Panc1 (cell line): ENCODE data around the gene PNMA6E. TPM values are rescaled to one million over a fixed set of nuclear protein-coding genes. Genes with fewer than 3 reads are reported as not detected.

Experiments used
- ATAC-seq: fragments of 200-7000 bp; cut with Tn5 transposase; 2 replicates; pipeline ENCODE4 v1.9.1; 2020; ENCODE audit warnings: mild to moderate bottlenecking, moderate library complexity
- BruUV-seq: library from RNA; stranded (reverse); fragments of 400-500 nt; replicated peaks from 2 replicates; lab custom pipeline; 2021; lab: Mats Ljungman, UMichigan
- CTCF ChIA-PET: fragments of 300-600 bp; sonication (Branson Sonifier 250); formaldehyde crosslinking; loops from one replicate; lab custom pipeline; 2022; ENCODE audit warnings: antibody characterized with exemption; lab: Charles Lee
- POLR2A ChIA-PET: fragments of 300-600 bp; sonication (Branson Sonifier 250); formaldehyde crosslinking; loops from one replicate; lab custom pipeline; 2022; ENCODE audit warnings: antibody characterized with exemption; lab: Charles Lee
- DNase-seq: peaks from one replicate; pipeline ENCODE4 v3.0.0-alpha.2; 2010; ENCODE audit warnings: low read depth, low spot score
- H3K27ac ChIP-seq: 2 replicates; pipeline ENCODE4 v1.5.1; 2011; ENCODE audit warnings: mild to moderate bottlenecking, low read length, inconsistent platforms
- H3K27me3 ChIP-seq: fragments of 200-500 bp; sonication (Bioruptor generic); 2 replicates; pipeline ENCODE4 v1.6.0; 2014; ENCODE audit warnings: low read length, inconsistent platforms; ENCODE audit not compliant: control insufficient read depth, insufficient read depth
- H3K36me3 ChIP-seq: fragments of 200-500 bp; sonication (Bioruptor generic); 2 replicates; pipeline ENCODE4 v1.5.1; 2014; ENCODE audit warnings: inconsistent platforms, mild to moderate bottlenecking, low read length, moderate library complexity; ENCODE audit not compliant: control insufficient read depth, insufficient read depth
- H3K4me1 ChIP-seq: 2 replicates; pipeline ENCODE4 v1.5.1; 2011; ENCODE audit warnings: inconsistent platforms, mild to moderate bottlenecking, low read length, moderate library complexity; ENCODE audit not compliant: control insufficient read depth, insufficient read depth
- H3K4me3 ChIP-seq, 2 experiments: 2 replicates each; pipeline ENCODE4 v1.5.1; 2011 to 2012; ENCODE audit warnings: low read depth in 2 of 2, low read length in 2 of 2, mild to moderate bottlenecking in 2 of 2, inconsistent platforms in 1 of 2, moderate library complexity in 1 of 2
- H3K9me3 ChIP-seq: fragments of 200-500 bp; sonication (Bioruptor generic); 2 replicates; pipeline ENCODE4 v1.5.1; 2014; ENCODE audit warnings: low read depth, mild to moderate bottlenecking, inconsistent platforms, low read length, moderate library complexity; ENCODE audit not compliant: control insufficient read depth, insufficient read depth
- CTCF ChIP-seq: fragments of 450-650 bp; IDR thresholded peaks from 2 replicates; pipeline ENCODE4 v1.5.1; 2017; ENCODE audit warnings: mild to moderate bottlenecking
- POLR2AphosphoS5 ChIP-seq: IDR thresholded peaks from 2 replicates; pipeline ENCODE4 v1.6.1; 2012; ENCODE audit warnings: mild to moderate bottlenecking, low read depth, low read length, moderate library complexity
- REST ChIP-seq, 2 experiments: IDR thresholded peaks; 2 replicates each; pipeline ENCODE4 v1.6.1; 2011 to 2012; ENCODE audit warnings: low read depth in 2 of 2, control low read depth in 1 of 2, low read length in 1 of 2, mild to moderate bottlenecking in 1 of 2, moderate library complexity in 1 of 2; ENCODE audit not compliant: insufficient read depth in 1 of 2
- SIN3A ChIP-seq: IDR thresholded peaks from 2 replicates; pipeline ENCODE4 v1.6.1; 2012; ENCODE audit warnings: low read depth, mild to moderate bottlenecking, low read length, moderate library complexity, borderline replicate concordance; ENCODE audit not compliant: insufficient read depth
- TCF7L2 ChIP-seq: IDR thresholded peaks from 2 replicates; pipeline ENCODE4 v1.6.1; 2011; ENCODE audit warnings: mild to moderate bottlenecking, low read depth, low read length, inconsistent platforms
- in situ Hi-C: cut with HindIII; loops from 2 replicates; pipeline ENCODE4 v1.10.0; 2016; ENCODE audit warnings: low sequenced_read_pairs, low pct_unique_long_range_greater_than_20kb
- intact Hi-C: fragments of 100-400 bp; cut with micrococcal nuclease; formaldehyde crosslinking; loops from one replicate; pipeline ENCODE4 v1.10.0; 2022; ENCODE audit not compliant: unreplicated experiment
- total RNA-seq: library from RNA; stranded (reverse); gene quantifications from one replicate; pipeline ENCODE4 v1.2.1, GENCODE V29; 2021; ENCODE audit not compliant: unreplicated experiment

PNMA6E gene
- total RNA-seq, 1 experiment from 2014 or later = not detected

- Histone ChIP-seq H3K27me3 (no peaks in the 10 kb centered on the region), H3K36me3 (no peaks in the 10 kb centered on the region; the same call in 1 of the 2 replicates), H3K4me3 (no peak overlapping the region), H3K4me1 (no peaks in the 10 kb centered on the region), H3K27ac (no peak overlapping the region), H3K9me3 (no peaks in the 10 kb centered on the region)
- in situ Hi-C loops = no loop called here
- DNase-seq (no peak), ATAC-seq (no peak)
- ChIA-PET CTCF (no interaction called here), POLR2A (no interaction called here)
- TF ChIP-seq TCF7L2 (no peak), CTCF (no peak), POLR2AphosphoS5 (no peak), SIN3A (no peak), REST (IDR thresholded peaks at IDR 0.05; ENCODE audit: insufficient read depth in 1 of 2, low read depth in 2 of 2, low read length in 1 of 2) (no peak)
- intact Hi-C loops = no loop called here
- no TSS peak for BruUV-seq
Measured at GRCh38 chrX:153450114-153450948, 49.2 kb upstream of the PNMA6E start.

- ChIA-PET CTCF (no interaction called here), POLR2A (no interaction called here)
- intact Hi-C loops = no loop called here
Measured at GRCh38 chrX:153449368-153450113, 48.4 kb upstream of the PNMA6E start.

More at GRCh38 chrX:153449368-153450113, 48.4 kb upstream of the PNMA6E start:
- no peak overlapping the region for H3K27ac ChIP-seq
- no peaks in the 10 kb centered on the region for H3K4me1 ChIP-seq
- DNase-seq (no peak), ATAC-seq (no peak)
- in situ Hi-C loops = no loop called here
- BruUV-seq = no TSS peak
- no peaks in the 10 kb centered on the region for H3K9me3 ChIP-seq
- TF ChIP-seq TCF7L2 (no peak), SIN3A (no peak), CTCF (no peak), POLR2AphosphoS5 (no peak), REST (IDR thresholded peaks at IDR 0.05; ENCODE audit: insufficient read depth in 1 of 2, low read depth in 2 of 2, low read length in 1 of 2) (no peak)
- no peak overlapping the region for H3K4me3 ChIP-seq
- no peaks in the 10 kb centered on the region for H3K36me3 ChIP-seq
- H3K27me3 ChIP-seq = no peaks in the 10 kb centered on the region
